Skeletal muscle tissue (tissue), 4 donors: ENCODE data around the gene TENT4A. TPM values are rescaled to one million over a fixed set of nuclear protein-coding genes. Genes with fewer than 3 reads are reported as not detected.
"Not testable (repeated sequence)": the region's sequence is repeated elsewhere in the genome, so short reads cannot be mapped to it uniquely, and the experiment has no call there.

Experiments used
- H3K27ac ChIP-seq: one replicate; pipeline ENCODE4 v1.7.0; 2013; ENCODE audit warnings: mild to moderate bottlenecking, low read depth, low read length, inconsistent platforms
- H3K27me3 ChIP-seq, 3 donors: one replicate each; pipeline ENCODE4 v1.7.0; 2013; ENCODE audit warnings: low read length in 3 of 3; ENCODE audit not compliant: control insufficient read depth in 3 of 3, insufficient read depth in 3 of 3
- H3K36me3 ChIP-seq, 3 donors: one replicate each; pipeline ENCODE4 v1.7.0; 2013; ENCODE audit warnings: low read length in 3 of 3; ENCODE audit not compliant: control insufficient read depth in 3 of 3, insufficient read depth in 3 of 3
- H3K4me1 ChIP-seq, 3 donors: one replicate each; pipeline ENCODE4 v1.7.0; 2013; ENCODE audit warnings: low read length in 3 of 3, mild to moderate bottlenecking in 3 of 3; ENCODE audit not compliant: control insufficient read depth in 3 of 3, insufficient read depth in 3 of 3
- H3K4me3 ChIP-seq, 3 donors: one replicate each; pipeline ENCODE4 v1.7.0; 2013; ENCODE audit warnings: low read length in 3 of 3
- H3K9ac ChIP-seq, 3 donors: one replicate each; pipeline ENCODE4 v1.7.0; 2013; ENCODE audit warnings: low read length in 3 of 3, mild to moderate bottlenecking in 3 of 3, moderate library complexity in 2 of 3, low read depth in 1 of 3
- H3K9me3 ChIP-seq, 3 donors: one replicate each; pipeline ENCODE4 v1.7.0; 2013; ENCODE audit warnings: low read length in 3 of 3; ENCODE audit not compliant: control insufficient read depth in 3 of 3
- total RNA-seq: library from RNA; depleted of rRNA; stranded (reverse); fragments of >200 nt; gene quantifications from one replicate; pipeline ENCODE4 v1.2.3, GENCODE V29; 2014
- donor health status: Osteomylitis.

Gene TENT4A
- total RNA-seq: 15.1 TPM

GRCh38 chr5:6713274-6714225, at the start of gene TENT4A:
Gene TENT4A, plus strand, starts transcription at chr5:6713432. Its CDS starts 552 bp downstream, at chr5:6713984.
- H3K4me1 ChIP-seq: peaks cover 43 to 47% (median 44%) of the 10 kb centered on the region in 3 donors
- no peaks in the 10 kb centered on the region for H3K27me3 ChIP-seq
- no peaks in the 10 kb centered on the region for H3K9me3 ChIP-seq
- peak within 1 kb of the TSS; percentile 78 to 88 (median 79) for H3K4me3 ChIP-seq
- H3K9ac ChIP-seq: peak within 1 kb of the TSS; percentile 86 to 94 (median 94)
- peak within 1 kb of the TSS; percentile 94 for H3K27ac ChIP-seq
- peaks cover 0 to 3% (median 0%) of the 10 kb centered on the region in 3 donors for H3K36me3 ChIP-seq

- Histone ChIP-seq H3K36me3 (peaks cover 6 to 16% (median 13%) of the 10 kb centered on the region in 3 donors), H3K9ac (no peak overlapping the region), H3K27ac (no peak overlapping the region), H3K9me3 (no peaks in the 10 kb centered on the region), H3K4me3 (no peak overlapping the region), H3K4me1 (no peaks in the 10 kb centered on the region), H3K27me3 (no peaks in the 10 kb centered on the region)
Measured at GRCh38 chr5:6666762-6667161, 46.5 kb upstream of the TENT4A start.

- Histone ChIP-seq H3K9ac (no peak overlapping the region), H3K36me3 (peaks cover 6 to 16% (median 13%) of the 10 kb centered on the region in 3 donors), H3K9me3 (no peaks in the 10 kb centered on the region), H3K27me3 (no peaks in the 10 kb centered on the region), H3K4me3 (no peak overlapping the region), H3K4me1 (no peaks in the 10 kb centered on the region), H3K27ac (no peak overlapping the region)
Measured at GRCh38 chr5:6667648-6668047, 45.6 kb upstream of the TENT4A start.

DNA sequence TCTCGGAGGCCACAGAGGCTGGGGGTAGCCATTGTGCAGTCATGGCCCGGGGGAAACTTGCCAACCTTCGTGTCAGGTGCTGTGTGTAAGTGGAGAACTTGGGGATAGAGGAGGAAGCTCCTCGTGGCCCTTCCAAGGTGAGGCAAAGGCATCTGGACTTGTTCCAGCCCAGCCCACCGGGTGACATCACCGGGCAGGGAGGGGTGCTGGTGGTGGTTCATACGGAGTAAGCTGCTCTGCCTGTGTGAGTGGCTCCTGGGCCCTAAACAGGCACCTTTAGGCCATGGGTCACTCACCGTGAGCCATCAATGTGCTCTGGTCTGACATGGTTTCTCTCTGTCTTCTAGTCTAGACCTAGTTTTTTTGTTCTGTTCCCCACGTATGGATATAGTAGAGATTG, 44.5 kb upstream of the TENT4A start:
- not testable (repeated sequence) for H3K4me1 ChIP-seq, H3K9ac ChIP-seq, H3K27ac ChIP-seq, H3K9me3 ChIP-seq, H3K27me3 ChIP-seq, H3K4me3 ChIP-seq
- H3K36me3 ChIP-seq: peaks cover 2 to 16% (median 11%) of the 10 kb centered on the region in 3 donors

GRCh38 chr5:6673031-6673430, 40.2 kb upstream of the TENT4A start:
- Histone ChIP-seq H3K27me3 (no peaks in the 10 kb centered on the region), H3K9me3 (no peaks in the 10 kb centered on the region), H3K27ac (no peak overlapping the region), H3K4me1 (no peaks in the 10 kb centered on the region), H3K36me3 (peaks cover 2 to 8% (median 5%) of the 10 kb centered on the region in 3 donors), H3K4me3 (no peak overlapping the region), H3K9ac (no peak overlapping the region)

DNA sequence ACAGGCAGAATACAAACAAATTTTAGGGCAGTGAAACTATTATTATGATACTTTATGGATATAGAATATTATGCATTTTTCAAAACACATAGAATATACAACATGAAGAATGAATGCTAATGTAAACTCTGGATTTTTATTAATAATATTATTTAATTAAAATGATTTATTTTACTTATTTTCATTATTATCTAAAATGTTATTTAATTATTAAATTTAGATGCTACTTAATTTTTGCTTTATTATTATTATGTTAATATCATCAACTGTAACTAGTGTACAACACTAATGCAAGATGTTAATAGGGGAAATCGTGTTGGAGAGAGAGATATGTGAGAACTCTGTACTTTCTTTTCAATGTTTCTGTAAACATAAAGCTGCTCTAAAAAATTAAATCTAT, 39.3 kb upstream of the TENT4A start:
- Histone ChIP-seq H3K27ac (no peak overlapping the region), H3K27me3 (no peaks in the 10 kb centered on the region), H3K9ac (no peak overlapping the region), H3K4me3 (no peak overlapping the region), H3K9me3 (no peaks in the 10 kb centered on the region), H3K4me1 (no peaks in the 10 kb centered on the region), H3K36me3 (peaks cover 2 to 8% (median 5%) of the 10 kb centered on the region in 3 donors)

DNA sequence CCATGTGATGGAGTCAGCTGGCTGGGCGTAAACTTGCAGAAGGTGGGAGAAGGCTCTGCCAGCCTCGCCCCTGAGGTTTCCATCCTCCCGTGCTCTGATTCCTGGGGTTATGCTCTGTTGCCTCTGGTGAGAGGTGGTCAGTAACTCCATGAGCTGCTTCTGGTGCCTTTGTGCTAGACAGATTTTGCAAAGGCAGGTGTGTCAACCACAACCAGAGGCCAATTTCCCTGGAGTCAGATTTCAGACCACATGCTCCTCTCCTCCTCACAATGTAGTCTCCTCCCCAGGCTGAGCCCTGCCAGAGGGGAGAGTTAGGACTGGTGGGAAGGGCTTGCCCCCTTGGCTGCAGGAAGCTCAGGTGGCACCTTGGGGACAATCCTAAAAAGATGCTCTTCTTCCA, 38.8 kb upstream of the TENT4A start:
- H3K27me3 ChIP-seq: no peaks in the 10 kb centered on the region
- no peaks in the 10 kb centered on the region for H3K9me3 ChIP-seq
- no peak overlapping the region for H3K4me3 ChIP-seq
- H3K9ac ChIP-seq: no peak overlapping the region
- H3K4me1 ChIP-seq: no peaks in the 10 kb centered on the region
- H3K36me3 ChIP-seq: peaks cover 2 to 8% (median 5%) of the 10 kb centered on the region in 3 donors
- H3K27ac ChIP-seq: no peak overlapping the region

- H3K4me3 ChIP-seq: no peak overlapping the region
- H3K27ac ChIP-seq: no peak overlapping the region
- H3K36me3 ChIP-seq: peaks cover 0 to 6% (median 3%) of the 10 kb centered on the region in 3 donors
- H3K9ac ChIP-seq: no peak overlapping the region
- H3K27me3 ChIP-seq: no peaks in the 10 kb centered on the region
- H3K4me1 ChIP-seq: no peaks in the 10 kb centered on the region
- H3K9me3 ChIP-seq: no peaks in the 10 kb centered on the region
Measured at GRCh38 chr5:6674886-6675285, 38.3 kb upstream of the TENT4A start.

GRCh38 chr5:6675784-6676491, 37.3 kb upstream of the TENT4A start:
- Histone ChIP-seq H3K27me3 (peaks cover 0 to 3% (median under 1%) of the 10 kb centered on the region in 3 donors), H3K9me3 (no peaks in the 10 kb centered on the region), H3K4me1 (no peaks in the 10 kb centered on the region), H3K36me3 (no peaks in the 10 kb centered on the region), H3K4me3 (no peak overlapping the region), H3K9ac (no peak overlapping the region), H3K27ac (no peak overlapping the region)

DNA sequence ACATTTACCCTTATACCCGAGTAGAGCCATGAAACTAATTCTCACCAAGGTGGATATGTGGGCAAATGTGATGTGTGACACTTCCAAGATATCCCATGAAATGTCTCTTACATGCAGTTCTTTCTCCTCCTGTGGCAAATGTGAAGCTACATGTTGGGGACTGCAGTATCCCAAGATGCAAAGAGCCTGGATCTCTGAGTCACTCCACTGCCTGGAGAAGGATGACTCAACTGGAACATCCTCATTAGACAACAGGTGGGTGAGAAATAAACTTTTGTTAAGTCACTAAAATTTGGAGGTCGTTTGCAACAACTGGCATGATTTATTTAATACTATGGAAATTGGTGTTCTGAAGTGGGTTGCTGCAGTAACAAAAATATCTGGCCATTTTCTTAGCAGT, 36.5 kb upstream of the TENT4A start:
- Histone ChIP-seq H3K4me3 (no peak overlapping the region), H3K27ac (no peak overlapping the region), H3K27me3 (peaks cover 0 to 5% (median 2%) of the 10 kb centered on the region in 3 donors), H3K4me1 (no peaks in the 10 kb centered on the region), H3K9me3 (no peaks in the 10 kb centered on the region), H3K36me3 (no peaks in the 10 kb centered on the region), H3K9ac (no peak overlapping the region)
